Activated effector memory CD4-positive, alpha-beta T cell treated with anti-CD3 and anti-CD28 coated beads, Interleukin-2, amount 50 U/mL, for 16 hours (primary cell): ENCODE results near the gene ZCCHC7.

Experiments
- DNase-seq: peaks from one replicate; pipeline ENCODE4 v3.0.0-alpha.2; 2020

Gene ZCCHC7

GRCh38 chr9:37342493-37342892 lies 222.1 kb downstream of the ZCCHC7 start:
- DNase-seq, result no peak

GRCh38 chr9:37342895-37343294 lies 222.5 kb downstream of the ZCCHC7 start:
- DNase-seq, result no peak

GRCh38 chr9:37343724-37344123 lies 223.3 kb downstream of the ZCCHC7 start:
- DNase-seq, result no peak

- DNase-seq, result no peak
Observed at GRCh38 chr9:37345038-37345437, 224.7 kb downstream of the ZCCHC7 start.

GRCh38 chr9:37348917-37349316 lies 228.5 kb downstream of the ZCCHC7 start:
- no peak for DNase-seq

GRCh38 chr9:37350486-37351190 lies 230.3 kb downstream of the ZCCHC7 start:
- DNase-seq, result no peak

- DNase-seq, result no peak
Observed at GRCh38 chr9:37353791-37354190, 233.4 kb downstream of the ZCCHC7 start.

- DNase-seq, result no peak
Observed at GRCh38 chr9:37362430-37362829, 242.1 kb downstream of the ZCCHC7 start.

- no peak for DNase-seq
Observed at GRCh38 chr9:37363124-37363523, 242.8 kb downstream of the ZCCHC7 start.

- no peak for DNase-seq
Observed at GRCh38 chr9:37364136-37364535, 243.8 kb downstream of the ZCCHC7 start.

GRCh38 chr9:37364751-37365360 lies 244.5 kb downstream of the ZCCHC7 start:
- DNase-seq, result no peak

- no peak for DNase-seq
Observed at GRCh38 chr9:37369671-37370070, 249.3 kb downstream of the ZCCHC7 start.

- DNase-seq, result no peak
Observed at GRCh38 chr9:37370282-37370681, 249.9 kb downstream of the ZCCHC7 start.

GRCh38 chr9:37370968-37371563 lies 250.7 kb downstream of the ZCCHC7 start:
- DNase-seq, result no peak

- DNase-seq, result no peak
Observed at GRCh38 chr9:37371565-37372464, 251.4 kb downstream of the ZCCHC7 start.

GRCh38 chr9:37372839-37373238 lies 252.5 kb downstream of the ZCCHC7 start:
- DNase-seq, result no peak

- no peak for DNase-seq
Observed at GRCh38 chr9:37373621-37374020, 253.2 kb downstream of the ZCCHC7 start.

GRCh38 chr9:37374892-37375291 lies 254.5 kb downstream of the ZCCHC7 start:
- DNase-seq, result no peak

- DNase-seq, result no peak
Observed at GRCh38 chr9:37377688-37378612, 257.6 kb downstream of the ZCCHC7 start.

GRCh38 chr9:37378613-37379004 lies 258.2 kb downstream of the ZCCHC7 start:
- no peak for DNase-seq

GRCh38 chr9:37379835-37380234 lies 259.5 kb downstream of the ZCCHC7 start:
- DNase-seq, result no peak

GRCh38 chr9:37380570-37380969 lies 260.2 kb downstream of the ZCCHC7 start:
- DNase-seq, result no peak
